Esophagus squamous epithelium (tissue), 5 donors: ENCODE results near the gene FGF23. TPM values are rescaled to one million over a fixed set of nuclear protein-coding genes. Genes with fewer than 3 reads are reported as not detected.
A peak's percentile ranks its signal among the peaks of the same experiment; 100 is the strongest.

ENCODE experiments used
- DNase-seq: peaks from one replicate; lab custom pipeline; 2025; lab: John Stamatoyannopoulos, UW
- H3K27ac ChIP-seq, 4 donors: fragments of 200-600 bp; sonication (generic); one replicate each; pipeline ENCODE4 v1.5.1; 2016 to 2019; ENCODE audit warnings: mild to moderate bottlenecking in 1 of 4
- H3K27me3 ChIP-seq, 4 donors: fragments of 200-600 bp; sonication (generic); 1 replicate in 3 of 4; 2 replicates in 1 of 4; pipeline versions ENCODE4 v1.5.1 to v1.6.0; 2017 to 2021; ENCODE audit warnings: antibody characterized with exemption in 1 of 4
- H3K36me3 ChIP-seq, 3 donors: fragments of 200-600 bp; sonication (generic); one replicate each; pipeline ENCODE4 v1.5.1; 2016 to 2019
- H3K4me1 ChIP-seq, 3 donors: fragments of 200-600 bp; sonication (generic); one replicate each; pipeline ENCODE4 v1.5.1; 2017 to 2019
- H3K4me3 ChIP-seq, 4 donors: fragments of 200-600 bp; sonication (generic); 1 replicate in 3 of 4; 2 replicates in 1 of 4; pipeline ENCODE4 v1.5.1; 2016 to 2019; ENCODE audit warnings: mild to moderate bottlenecking in 2 of 4, moderate library complexity in 1 of 4
- H3K9me3 ChIP-seq, 3 donors: fragments of 200-600 bp; sonication (generic); one replicate each; pipeline ENCODE4 v1.5.1; 2016 to 2019
- POLR2A ChIP-seq, 4 donors: fragments of 450-650 bp; IDR thresholded peaks; one replicate each; pipeline ENCODE4 v1.6.1; 2017; ENCODE audit warnings: antibody characterized with exemption in 4 of 4, mild to moderate bottlenecking in 4 of 4, moderate library complexity in 3 of 4
- WGBS, 2 donors: methylation state at CpG; one replicate each; pipeline ENCODE4 v1.1.5; 2018; 5-methylcytosine and 5-hydroxymethylcytosine counted together
- intact Hi-C: fragments of 100-400 bp; cut with DNase I; formaldehyde crosslinking; loops from one replicate; pipeline ENCODE4 v1.15.0; 2022
- total RNA-seq, 4 donors: library from RNA; depleted of rRNA; stranded (reverse); fragments of >200 nt; gene quantifications; one replicate each; pipeline ENCODE4 v1.1.0, GENCODE V29; 2016
- TF ChIP-seq, protein P1 (sequence below), 6 experiments: fragments of 450-650 bp in 4 of 6; fragments of 200-600 bp in 2 of 6; sonication (generic) in 2 of 6; IDR thresholded peaks; one replicate each; pipeline ENCODE4 v1.5.1; 2016 to 2019; ENCODE audit warnings: antibody characterized with exemption in 6 of 6, mild to moderate bottlenecking in 4 of 6, moderate library complexity in 4 of 6
- donor health status: DM: yes; HTN: yes; CAD: no.

Gene FGF23
- total RNA-seq, 4 donors from 2014 or later = not detected

DNA sequence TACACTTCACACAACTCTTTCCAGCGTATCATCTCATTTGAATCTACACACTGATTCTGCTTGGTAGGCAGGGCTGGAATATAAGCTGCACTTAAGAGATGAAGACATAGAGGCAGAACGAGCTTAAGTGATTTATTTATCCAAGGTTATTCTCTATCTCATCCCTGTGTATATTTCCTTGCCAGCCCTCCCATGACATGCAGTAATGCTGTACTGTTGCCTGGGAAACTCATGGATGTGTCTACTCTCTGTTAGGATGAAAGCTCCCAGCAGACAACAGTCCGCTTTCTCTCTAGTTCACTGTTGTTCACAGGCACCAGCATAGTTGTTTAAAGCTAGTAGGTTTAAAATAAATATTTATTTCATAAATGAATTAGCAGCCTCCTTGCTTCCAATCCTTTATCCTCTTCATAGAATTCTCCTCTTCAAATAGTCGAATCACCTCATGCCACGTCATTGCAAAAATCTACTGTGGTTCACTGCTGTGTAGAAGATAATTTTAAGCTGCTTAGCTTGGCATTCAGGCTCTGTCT, 40.7 kb upstream of the FGF23 start:
- DNase-seq = no peak

DNA sequence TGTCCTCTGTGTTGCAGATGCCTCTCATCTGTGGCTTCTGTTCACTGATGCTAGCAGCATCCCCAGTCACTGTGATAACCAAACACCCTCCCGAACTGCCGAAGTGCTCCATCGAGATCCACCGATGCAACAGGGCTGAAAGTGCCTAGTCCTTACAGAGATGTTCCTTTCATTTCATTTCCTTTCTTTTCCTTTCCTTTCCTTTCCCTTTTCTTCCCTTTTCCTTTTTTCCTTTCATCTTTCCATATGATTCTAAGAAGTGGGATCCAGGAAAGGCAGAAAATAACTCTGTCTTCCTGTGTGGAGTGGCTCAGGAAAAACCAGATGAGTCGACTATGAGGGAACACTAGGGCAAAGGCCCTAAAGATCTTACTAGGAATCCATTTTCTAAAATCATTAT, 39.4 kb upstream of the FGF23 start:
- no peaks in the 10 kb centered on the region for H3K36me3 ChIP-seq
- no peaks in the 10 kb centered on the region for H3K9me3 ChIP-seq
- H3K4me3 ChIP-seq = no peak overlapping the region
- TF ChIP-seq POLR2A (IDR thresholded peaks at IDR 0.05) = no peak
- TF ChIP-seq, protein P1, sequence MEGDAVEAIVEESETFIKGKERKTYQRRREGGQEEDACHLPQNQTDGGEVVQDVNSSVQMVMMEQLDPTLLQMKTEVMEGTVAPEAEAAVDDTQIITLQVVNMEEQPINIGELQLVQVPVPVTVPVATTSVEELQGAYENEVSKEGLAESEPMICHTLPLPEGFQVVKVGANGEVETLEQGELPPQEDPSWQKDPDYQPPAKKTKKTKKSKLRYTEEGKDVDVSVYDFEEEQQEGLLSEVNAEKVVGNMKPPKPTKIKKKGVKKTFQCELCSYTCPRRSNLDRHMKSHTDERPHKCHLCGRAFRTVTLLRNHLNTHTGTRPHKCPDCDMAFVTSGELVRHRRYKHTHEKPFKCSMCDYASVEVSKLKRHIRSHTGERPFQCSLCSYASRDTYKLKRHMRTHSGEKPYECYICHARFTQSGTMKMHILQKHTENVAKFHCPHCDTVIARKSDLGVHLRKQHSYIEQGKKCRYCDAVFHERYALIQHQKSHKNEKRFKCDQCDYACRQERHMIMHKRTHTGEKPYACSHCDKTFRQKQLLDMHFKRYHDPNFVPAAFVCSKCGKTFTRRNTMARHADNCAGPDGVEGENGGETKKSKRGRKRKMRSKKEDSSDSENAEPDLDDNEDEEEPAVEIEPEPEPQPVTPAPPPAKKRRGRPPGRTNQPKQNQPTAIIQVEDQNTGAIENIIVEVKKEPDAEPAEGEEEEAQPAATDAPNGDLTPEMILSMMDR (IDR thresholded peaks at IDR 0.05) = no peak
- peaks cover 0 to 53% (median 0%) of the 10 kb centered on the region in 4 donors for H3K27me3 ChIP-seq
- 82% methylated on average over 5 of the region's 5 CpGs for WGBS, 2 donors
- no peaks in the 10 kb centered on the region for H3K4me1 ChIP-seq
- peak overlapping the region in 1 of 4 donors; percentile 4 for H3K27ac ChIP-seq
- intact Hi-C loops = no loop called here
- no peak for DNase-seq

More for the DNA sequence above, 40.7 kb upstream of the FGF23 start:
- TF ChIP-seq, protein P1 (IDR thresholded peaks at IDR 0.05) = no peak
- no peak for TF ChIP-seq POLR2A (IDR thresholded peaks at IDR 0.05)
- Histone ChIP-seq H3K4me3 (no peak overlapping the region), H3K36me3 (no peaks in the 10 kb centered on the region), H3K27ac (no peak overlapping the region), H3K9me3 (no peaks in the 10 kb centered on the region), H3K4me1 (no peaks in the 10 kb centered on the region), H3K27me3 (peaks cover 0 to 44% (median 0%) of the 10 kb centered on the region in 4 donors)
- 56 to 57% methylated on average over 5 of the region's 5 CpGs for WGBS, 2 donors
- intact Hi-C loops = loop anchor here (5.0 kb wide), 1 partner anchor 102 kb away; no protein-coding TSS in a partner anchor

DNA sequence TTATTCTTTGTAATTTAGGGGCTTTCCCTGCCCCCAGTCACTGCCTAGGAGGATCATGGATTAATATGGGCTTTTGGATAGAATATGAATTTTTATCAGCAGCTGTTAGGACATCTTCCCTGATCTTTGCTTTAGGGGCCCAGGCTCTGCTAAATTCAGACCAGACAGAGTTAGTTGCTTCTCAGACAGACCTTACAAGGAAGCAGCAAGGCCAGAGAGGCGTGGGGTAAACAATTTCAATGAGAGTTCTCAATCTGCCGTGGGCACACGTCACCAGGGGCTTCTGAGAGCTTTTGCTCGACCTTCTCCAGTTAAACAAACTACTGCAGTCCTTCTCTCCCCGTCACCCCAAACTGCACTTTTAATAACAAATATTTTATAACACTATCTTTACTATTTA, 38.4 kb upstream of the FGF23 start:
- no peak for DNase-seq
- H3K9me3 ChIP-seq = no peaks in the 10 kb centered on the region
- intact Hi-C loops = no loop called here
- peak overlapping the region in 3 of 4 donors; percentile 57 to 80 (median 72) for H3K27ac ChIP-seq
- peaks cover 0 to 53% (median 0%) of the 10 kb centered on the region in 4 donors for H3K27me3 ChIP-seq
- peak overlapping the region in 1 of 4 donors; percentile 9 for H3K4me3 ChIP-seq
- H3K36me3 ChIP-seq = no peaks in the 10 kb centered on the region
- TF ChIP-seq POLR2A (IDR thresholded peaks at IDR 0.05) = no peak
- TF ChIP-seq, protein P1 (IDR thresholded peaks at IDR 0.05) = no peak
- 34 to 36% methylated on average over 5 of the region's 5 CpGs for WGBS, 2 donors
- no peaks in the 10 kb centered on the region for H3K4me1 ChIP-seq

DNA sequence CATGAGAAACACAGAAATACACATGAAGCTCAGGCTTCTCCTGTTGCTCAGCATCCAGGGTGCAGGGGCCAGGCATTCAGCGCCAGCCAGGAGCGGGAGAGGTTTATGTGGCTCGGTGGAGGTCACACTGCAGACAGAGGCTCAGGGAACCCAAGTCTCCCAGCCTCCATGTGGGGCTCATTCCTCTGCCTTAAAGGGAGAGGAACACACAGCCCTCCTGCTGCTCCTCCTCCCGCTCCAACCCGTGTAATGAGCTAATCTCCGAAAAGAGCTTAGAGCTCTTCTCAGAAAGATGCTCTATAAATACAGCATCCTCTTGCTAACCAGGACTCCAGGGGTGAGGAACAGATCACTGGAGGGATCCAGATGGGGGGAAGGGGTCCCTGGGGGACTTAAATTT, 37.9 kb upstream of the FGF23 start:
- Histone ChIP-seq H3K4me1 (no peaks in the 10 kb centered on the region), H3K27me3 (peaks cover 0 to 55% (median 0%) of the 10 kb centered on the region in 4 donors), H3K4me3 (peak overlapping the region in 1 of 4 donors; percentile 9), H3K9me3 (no peaks in the 10 kb centered on the region), H3K27ac (peak overlapping the region in 3 of 4 donors; percentile 57 to 80 (median 72)), H3K36me3 (no peaks in the 10 kb centered on the region)
- no peak for DNase-seq
- 64% methylated on average over 4 of the region's 6 CpGs; no CpG with 5 or more reads in 1 of the 2 donors for WGBS, 2 donors
- intact Hi-C loops = no loop called here
- TF ChIP-seq POLR2A (IDR thresholded peaks at IDR 0.05) = no peak
- TF ChIP-seq, protein P1 (IDR thresholded peaks at IDR 0.05) = no peak

DNA sequence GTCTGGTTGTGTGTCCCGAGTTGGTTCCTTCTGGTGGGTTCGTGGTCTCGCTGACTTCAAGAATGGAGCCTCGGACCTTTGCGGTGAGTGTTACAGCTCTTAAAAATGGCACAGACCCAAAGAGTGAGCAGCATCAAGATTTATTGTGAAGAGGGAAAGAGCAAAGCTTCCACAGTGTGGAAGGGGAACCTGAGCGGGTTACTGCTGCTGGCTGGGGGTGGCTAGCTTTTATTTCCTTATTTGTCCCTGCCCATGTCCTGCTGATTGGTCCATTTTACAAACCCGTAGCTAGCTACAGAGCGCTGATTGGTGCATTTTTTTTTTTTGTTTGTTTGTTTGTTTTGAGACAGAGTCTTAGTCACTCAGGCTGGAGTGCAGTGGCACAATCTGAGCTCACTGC, 36.8 kb upstream of the FGF23 start:
- no peak for DNase-seq
- Histone ChIP-seq H3K27me3 (peaks cover 0 to 66% (median 0%) of the 10 kb centered on the region in 4 donors), H3K4me3 (no peak overlapping the region), H3K4me1 (no peaks in the 10 kb centered on the region), H3K27ac (no peak overlapping the region), H3K36me3 (no peaks in the 10 kb centered on the region), H3K9me3 (no peaks in the 10 kb centered on the region)
- TF ChIP-seq, protein P1 (IDR thresholded peaks at IDR 0.05) = no peak
- no peak for TF ChIP-seq POLR2A (IDR thresholded peaks at IDR 0.05)
- 79 to 87% methylated on average over 7 to 8 of the region's 8 CpGs for whole genome bisulfite sequencing, 2 donors
- intact Hi-C loops = no loop called here
